Testis (tissue), 3 donors: ENCODE data around the gene MYO7B. TPM values are rescaled to one million over a fixed set of nuclear protein-coding genes. Genes with fewer than 3 reads are reported as not detected.

Experiments used
- DNase-seq: peaks from one replicate; pipeline ENCODE4 v3.0.0-alpha.2; 2019
- H3K27ac ChIP-seq, 2 donors: fragments of 200-600 bp; sonication (generic); one replicate each; pipeline ENCODE4 v1.5.1; 2019
- H3K27me3 ChIP-seq: fragments of 200-600 bp; sonication (generic); one replicate; pipeline ENCODE4 v1.5.1; 2019
- H3K36me3 ChIP-seq: fragments of 200-600 bp; sonication (generic); one replicate; pipeline ENCODE4 v1.5.1; 2017; ENCODE audit warnings: low read depth; ENCODE audit errors: missing control alignments
- H3K4me1 ChIP-seq: fragments of 200-600 bp; sonication (generic); one replicate; pipeline ENCODE4 v1.5.1; 2019
- H3K4me3 ChIP-seq, 2 donors: fragments of 200-600 bp; sonication (generic); one replicate each; pipeline ENCODE4 v1.5.1; 2017 to 2019
- H3K9me3 ChIP-seq: fragments of 200-600 bp; sonication (generic); one replicate; pipeline ENCODE4 v1.5.1; 2017
- POLR2A ChIP-seq: fragments of 450-650 bp; IDR thresholded peaks from one replicate; pipeline ENCODE4 v1.6.1; 2017; ENCODE audit warnings: antibody characterized with exemption, mild to moderate bottlenecking, moderate library complexity
- WGBS, 2 donors: methylation state at CpG; one replicate each; pipeline ENCODE4 v1.1.5; 2018; 5-methylcytosine and 5-hydroxymethylcytosine counted together
- intact Hi-C: fragments of 100-400 bp; cut with DNase I; formaldehyde crosslinking; loops from one replicate; pipeline ENCODE4 v1.15.1; 2023; ENCODE audit warnings: low total_unique reads
- polyA plus RNA-seq: library from polyadenylated mRNA; stranded (reverse); fragments of 350-450 nt; fragmentation: Illumina TruSeq; extraction: RNeasy Lipid Tissue Mini Kit (QIAGEN cat#74804); gene quantifications from one replicate; pipeline ENCODE4 v1.2.3, GENCODE V29; 2014; ENCODE audit warnings: low read depth, low replicate concordance; ENCODE audit not compliant: insufficient read depth
- total RNA-seq, 2 donors: library from RNA; depleted of rRNA; stranded (reverse); fragments of >200 nt; gene quantifications; one replicate each; pipeline ENCODE4 v1.2.3, GENCODE V29; 2016
- TF ChIP-seq, protein P1 (sequence below), 3 experiments: fragments of 450-650 bp in 2 of 3; fragments of 200-600 bp in 1 of 3; sonication (generic) in 1 of 3; IDR thresholded peaks; one replicate each; pipeline ENCODE4 v1.5.1; 2016 to 2019; ENCODE audit warnings: antibody characterized with exemption in 3 of 3, mild to moderate bottlenecking in 2 of 3, moderate library complexity in 1 of 3

Gene MYO7B
- total and polyA plus RNA-seq, 3 donors from 2014 or later, result 3.6 to 5.6 (median 4.2) TPM

DNA sequence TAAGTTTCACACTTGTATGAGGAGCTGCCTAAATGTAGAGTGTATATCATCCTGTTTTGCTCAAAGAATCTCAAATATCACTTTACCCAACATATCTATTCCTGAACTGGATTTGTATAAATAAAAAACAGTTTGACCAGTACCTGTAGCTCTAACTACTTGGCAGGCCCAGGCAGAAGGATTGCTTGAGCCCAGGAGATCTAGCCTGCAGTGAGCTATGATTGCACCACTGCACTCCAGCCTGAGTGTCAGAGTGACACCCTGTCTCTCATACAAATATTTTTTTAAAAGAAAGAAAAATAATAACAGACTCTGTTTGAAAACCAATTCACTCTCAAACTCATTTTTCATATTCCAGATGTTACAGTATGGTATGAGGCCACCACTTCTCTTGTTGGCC, 147.6 kb downstream of the MYO7B start:
- Histone ChIP-seq H3K9me3 (no peaks in the 10 kb centered on the region), H3K27me3 (no peaks in the 10 kb centered on the region), H3K4me1 (peaks cover 10% of the 10 kb centered on the region), H3K27ac (no peak overlapping the region), H3K4me3 (no peak overlapping the region), H3K36me3 (no peaks in the 10 kb centered on the region)
- TF ChIP-seq, protein P1, sequence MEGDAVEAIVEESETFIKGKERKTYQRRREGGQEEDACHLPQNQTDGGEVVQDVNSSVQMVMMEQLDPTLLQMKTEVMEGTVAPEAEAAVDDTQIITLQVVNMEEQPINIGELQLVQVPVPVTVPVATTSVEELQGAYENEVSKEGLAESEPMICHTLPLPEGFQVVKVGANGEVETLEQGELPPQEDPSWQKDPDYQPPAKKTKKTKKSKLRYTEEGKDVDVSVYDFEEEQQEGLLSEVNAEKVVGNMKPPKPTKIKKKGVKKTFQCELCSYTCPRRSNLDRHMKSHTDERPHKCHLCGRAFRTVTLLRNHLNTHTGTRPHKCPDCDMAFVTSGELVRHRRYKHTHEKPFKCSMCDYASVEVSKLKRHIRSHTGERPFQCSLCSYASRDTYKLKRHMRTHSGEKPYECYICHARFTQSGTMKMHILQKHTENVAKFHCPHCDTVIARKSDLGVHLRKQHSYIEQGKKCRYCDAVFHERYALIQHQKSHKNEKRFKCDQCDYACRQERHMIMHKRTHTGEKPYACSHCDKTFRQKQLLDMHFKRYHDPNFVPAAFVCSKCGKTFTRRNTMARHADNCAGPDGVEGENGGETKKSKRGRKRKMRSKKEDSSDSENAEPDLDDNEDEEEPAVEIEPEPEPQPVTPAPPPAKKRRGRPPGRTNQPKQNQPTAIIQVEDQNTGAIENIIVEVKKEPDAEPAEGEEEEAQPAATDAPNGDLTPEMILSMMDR (IDR thresholded peaks at IDR 0.05), result no peak
- no peak for TF ChIP-seq POLR2A
- intact Hi-C loops, result no loop called here
- DNase-seq, result no peak

DNA sequence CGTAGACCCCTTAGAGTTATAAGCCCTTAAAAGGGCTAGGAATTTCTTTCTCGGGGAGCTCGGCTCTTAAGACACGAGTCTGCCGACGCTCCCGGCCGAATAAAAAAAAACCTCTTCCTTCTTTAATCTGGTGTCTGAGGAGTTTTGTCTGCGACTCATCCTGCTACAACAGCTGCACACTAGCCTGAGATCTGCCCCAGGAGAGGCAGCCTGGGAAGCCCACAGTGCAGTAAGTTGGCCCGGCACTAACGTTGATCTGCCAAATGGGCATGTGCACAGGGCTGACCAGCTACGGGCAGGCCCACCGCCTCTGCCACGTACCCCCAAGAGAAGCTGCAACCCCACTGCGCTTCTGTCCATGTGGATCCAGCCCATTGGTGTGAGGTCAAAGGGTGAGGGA, 148.3 kb downstream of the MYO7B start:
- 31 to 44% methylated on average over 11 to 15 of the region's 15 CpGs for WGBS, 2 donors
- H3K4me1 ChIP-seq, result peaks cover 10% of the 10 kb centered on the region
- H3K4me3 ChIP-seq, result no peak overlapping the region
- H3K9me3 ChIP-seq, result no peaks in the 10 kb centered on the region
- H3K27me3 ChIP-seq, result no peaks in the 10 kb centered on the region
- intact Hi-C loops, result no loop called here
- no peak overlapping the region for H3K27ac ChIP-seq
- TF ChIP-seq, protein P1 (IDR thresholded peaks at IDR 0.05), result no peak
- no peak for TF ChIP-seq POLR2A
- H3K36me3 ChIP-seq, result no peaks in the 10 kb centered on the region
- DNase-seq, result no peak

- no peak overlapping the region for H3K27ac ChIP-seq
Observed at GRCh38 chr2:127685410-127686080, 150.1 kb downstream of the MYO7B start.

More at GRCh38 chr2:127685410-127686080, 150.1 kb downstream of the MYO7B start:
- no peak for TF ChIP-seq POLR2A
- TF ChIP-seq, protein P1 (IDR thresholded peaks at IDR 0.05), result no peak
- intact Hi-C loops, result no loop called here
- 74 to 75% methylated on average over 8 of the region's 8 CpGs for WGBS, 2 donors
- DNase-seq, result no peak
- H3K4me1 ChIP-seq, result peaks cover 10% of the 10 kb centered on the region
- no peak overlapping the region for H3K4me3 ChIP-seq
- H3K9me3 ChIP-seq, result no peaks in the 10 kb centered on the region
- no peaks in the 10 kb centered on the region for H3K36me3 ChIP-seq
- no peaks in the 10 kb centered on the region for H3K27me3 ChIP-seq

Other genes starting within 250 kb of the MYO7B start
- gene ERCC3, start 241.5 kb upstream of the MYO7B start, total RNA-seq, result 10 to 100 TPM; 78.2 to 87.5 TPM
- gene ERCC3, start 241.5 kb upstream of the MYO7B start, polyA plus RNA-seq, result 81.2 TPM
- 10 to 100 TPM; 74.0 to 74.5 TPM for gene MAP3K2, start 147.7 kb upstream of the MYO7B start, total RNA-seq
- 16.3 TPM for gene MAP3K2, start 147.7 kb upstream of the MYO7B start, polyA plus RNA-seq
- gene PROC, start 117.3 kb upstream of the MYO7B start, total RNA-seq, result under 1 TPM in 1 of 2 donors, not detected in 1; 0.63 TPM
- gene PROC, start 117.3 kb upstream of the MYO7B start, polyA plus RNA-seq, result not detected
- 10 to 100 TPM; 39.6 to 52.7 TPM for gene IWS1, start 9.2 kb upstream of the MYO7B start, total RNA-seq
- gene IWS1, start 9.2 kb upstream of the MYO7B start, polyA plus RNA-seq, result 33.7 TPM
- under 1 TPM in 1 of 2 donors, not detected in 1; 0.25 TPM for gene GPR17, start 110.5 kb downstream of the MYO7B start, total RNA-seq
- 0.29 TPM for gene GPR17, start 110.5 kb downstream of the MYO7B start, polyA plus RNA-seq
- 10 to 100 TPM; 19.0 to 19.3 TPM for gene LIMS2, start 139.8 kb downstream of the MYO7B start, total RNA-seq
- 23.6 TPM for gene LIMS2, start 139.8 kb downstream of the MYO7B start, polyA plus RNA-seq
- 10 to 100 TPM; 12.9 to 13.2 TPM for gene SFT2D3, start 165.8 kb downstream of the MYO7B start, total RNA-seq
- 7.4 TPM for gene SFT2D3, start 165.8 kb downstream of the MYO7B start, polyA plus RNA-seq